K562 (cell line): ENCODE results near the gene RNF223. TPM values are rescaled to one million over a fixed set of nuclear protein-coding genes. Genes with fewer than 3 reads are reported as not detected.

Experiments used
- CCNT2 ChIP-seq: IDR thresholded peaks from 2 replicates; pipeline ENCODE4 v1.6.1; 2011; ENCODE audit warnings: borderline replicate concordance, low read depth, mild to moderate bottlenecking, moderate library complexity, mixed read lengths, low read length; ENCODE audit not compliant: insufficient read length; ENCODE audit errors: extremely low read depth
- E2F3 ChIP-seq: fragments of 250-450 bp; sonication (Bioruptor Pico); IDR thresholded peaks from 2 replicates; pipeline ENCODE4 v1.4.0; 2020; ENCODE audit warnings: mild to moderate bottlenecking
- ERF ChIP-seq: fragments of 450-650 bp; formaldehyde crosslinking; IDR thresholded peaks from 2 replicates; pipeline ENCODE4 v1.4.0; 2020; ENCODE audit warnings: mild to moderate bottlenecking, mixed read lengths
- FUS ChIP-seq: fragments of 200-400 bp; formaldehyde crosslinking; optimal IDR thresholded peaks from 2 replicates; pipeline ENCODE3; 2017; ENCODE audit warnings: low read depth, low read length
- HDAC8 ChIP-seq: fragments of 450-650 bp; IDR thresholded peaks from 2 replicates; pipeline ENCODE4 v1.6.1; 2016; ENCODE audit warnings: mild to moderate bottlenecking, missing genetic modification characterization, moderate library complexity, missing compliant biosample characterization
- HDGF ChIP-seq: fragments of 450-650 bp; IDR thresholded peaks from 2 replicates; pipeline ENCODE4 v1.6.1; 2016
- HNRNPLL ChIP-seq: fragments of 200-400 bp; formaldehyde crosslinking; IDR thresholded peaks from 2 replicates; pipeline ENCODE4 v1.6.1; 2017; ENCODE audit warnings: low read length, low read depth, mild to moderate bottlenecking; ENCODE audit not compliant: poor library complexity, severe bottlenecking
- KAT2B ChIP-seq: IDR thresholded peaks from one replicate; pipeline ENCODE4 v1.6.1; 2012; ENCODE audit warnings: low read depth, mild to moderate bottlenecking, control low read depth, inconsistent platforms, low read length, moderate library complexity
- MYC ChIP-seq, 2 experiments: fragments of 250-450 bp in 1 of 2; sonication (Bioruptor Pico) in 1 of 2; IDR thresholded peaks; 2 replicates each; pipeline versions ENCODE4 v1.5.1 to v1.6.1; 2012 to 2021; ENCODE audit warnings: low read depth in 2 of 2, borderline replicate concordance in 1 of 2, improper control_type of control experiment in 1 of 2, low read length in 1 of 2, mild to moderate bottlenecking in 1 of 2, moderate library complexity in 1 of 2
- NR3C1 ChIP-seq: sonication (generic); formaldehyde crosslinking; IDR thresholded peaks from 2 replicates; pipeline ENCODE4 v1.8.1; 2022; ENCODE audit warnings: missing genetic modification reagents
- PHF20 ChIP-seq: fragments of 450-650 bp; IDR thresholded peaks from 2 replicates; pipeline ENCODE4 v1.6.1; 2018; ENCODE audit not compliant: partially characterized antibody
- RBM14 ChIP-seq: fragments of 200-400 bp; formaldehyde crosslinking; IDR thresholded peaks from 2 replicates; pipeline ENCODE4 v1.6.1; 2018; ENCODE audit warnings: low read depth, mild to moderate bottlenecking, low read length, moderate library complexity, borderline replicate concordance; ENCODE audit not compliant: insufficient read depth
- RBM34 ChIP-seq: fragments of 200-400 bp; formaldehyde crosslinking; IDR thresholded peaks from 2 replicates; pipeline ENCODE4 v1.6.1; 2018; ENCODE audit warnings: low read length, borderline replicate concordance; ENCODE audit not compliant: insufficient read depth
- WHSC1 ChIP-seq: IDR thresholded peaks from one replicate; pipeline ENCODE4 v1.6.1; 2012; ENCODE audit warnings: low read length, control low read depth, inconsistent platforms
- ZNF140 ChIP-seq: fragments of 250-450 bp; sonication (Bioruptor Pico); IDR thresholded peaks from 2 replicates; pipeline ENCODE4 v1.8.0; 2021; ENCODE audit warnings: moderate library complexity, mild to moderate bottlenecking, inconsistent platforms
- ZNF174 ChIP-seq: fragments of 250-450 bp; sonication (Bioruptor Pico); IDR thresholded peaks from 2 replicates; pipeline ENCODE4 v1.4.0; 2020; ENCODE audit warnings: mild to moderate bottlenecking
- ZNF583 ChIP-seq: fragments of 250-450 bp; sonication (Bioruptor Pico); IDR thresholded peaks from 2 replicates; pipeline ENCODE4 v1.4.0; 2020
- ZSCAN32 ChIP-seq: fragments of 450-650 bp; formaldehyde crosslinking; IDR thresholded peaks from 2 replicates; pipeline ENCODE4 v1.4.0; 2020; ENCODE audit warnings: mild to moderate bottlenecking, moderate library complexity
- polyA plus RNA-seq, 8 experiments: library from polyadenylated mRNA; depleted of rRNA in 4 of 8; stranded (reverse) in 5 of 8; unstranded in 3 of 8; fragments of >200 nt; fragmentation: Nextera tagmentation in 2 of 8; fragmentation: Illumina TruSeq in 1 of 8; extraction: Ambion mirVana in 2 of 8; extraction: Trizol in 1 of 8; gene quantifications; 2 replicates each; pipeline versions ENCODE4 v1.2.1 to v1.2.3, GENCODE V29; 2011 to 2014; ENCODE audit warnings: inconsistent platforms in 1 of 8, missing spikeins in 1 of 8
- total RNA-seq, 7 experiments: library from RNA; depleted of rRNA in 6 of 7; stranded (reverse); fragments of >200 nt in 6 of 7; fragmentation: Illumina TruSeq in 2 of 7; extraction: Trizol in 2 of 7; gene quantifications; 2 replicates each; pipeline versions ENCODE4 v1.2.1 to v1.2.3, GENCODE V29; 2011 to 2021; ENCODE audit warnings: low replicate concordance in 1 of 7
- TF ChIP-seq, protein P1 (sequence below): fragments of 450-650 bp; IDR thresholded peaks from 2 replicates; pipeline ENCODE4 v1.6.1; 2016; ENCODE audit warnings: antibody characterized with exemption
- TF ChIP-seq, protein P2 (sequence below): fragments of 250-450 bp; sonication (Bioruptor Pico); IDR thresholded peaks from 2 replicates; pipeline ENCODE4 v1.6.1; 2021; ENCODE audit warnings: mild to moderate bottlenecking
- TF ChIP-seq, protein P3 (sequence below): IDR thresholded peaks from 2 replicates; pipeline ENCODE4 v1.6.1; 2014; ENCODE audit warnings: antibody characterized with exemption
- TF ChIP-seq, protein P4 (sequence below), 2 experiments: IDR thresholded peaks; 2 replicates each; pipeline ENCODE4 v1.6.1; 2012; ENCODE audit warnings: improper control_type of control experiment in 2 of 2, low read depth in 2 of 2, low read length in 2 of 2, borderline replicate concordance in 1 of 2

RNF223 gene
- total and polyA plus RNA-seq, 9 of the 15 experiments (the other 6 are each of a cell fraction or from before 2014, with no cell fraction given) = 0.04 to 0.32 TPM; not detected in 7

DNA sequence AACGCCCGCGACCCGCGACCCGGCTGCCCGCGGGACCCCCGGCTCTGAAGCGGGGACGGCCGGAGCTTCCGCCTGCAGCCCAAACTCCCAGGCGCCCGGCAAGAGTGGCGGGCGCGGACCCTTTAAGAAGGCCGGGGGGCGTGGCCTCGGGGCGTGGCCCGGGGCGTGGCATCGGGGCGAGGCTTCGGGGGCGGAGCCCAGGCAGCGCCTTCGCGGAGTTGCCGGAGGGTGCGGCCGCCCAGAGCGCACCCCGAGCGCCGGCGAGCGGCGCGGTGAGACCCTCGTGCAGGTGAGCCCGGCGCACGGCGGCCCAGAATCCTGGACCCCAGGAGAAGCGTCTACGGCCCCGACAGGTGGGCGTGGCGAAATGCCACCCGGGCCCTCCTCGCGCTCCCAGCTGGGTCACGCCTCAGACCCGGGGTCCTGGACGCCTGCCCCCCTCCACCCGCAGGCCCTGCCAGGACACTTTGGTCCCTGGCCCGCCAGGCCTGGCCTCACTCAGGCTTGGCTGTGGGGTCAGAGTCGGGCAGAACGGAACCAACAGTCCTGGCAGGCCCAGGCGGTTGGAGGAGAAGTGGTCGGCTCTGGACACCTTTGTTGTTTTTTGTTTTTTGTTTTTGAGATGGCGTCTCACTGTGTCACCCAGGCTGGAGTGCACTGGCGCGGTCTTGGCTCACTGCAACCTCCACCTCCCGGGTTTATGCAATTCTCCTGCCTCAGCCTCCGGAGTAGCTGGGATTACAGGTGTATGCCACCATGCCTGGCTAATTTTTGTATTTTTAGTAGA, 14.4 kb downstream of the RNF223 start (continued):
- TF ChIP-seq, protein P1, sequence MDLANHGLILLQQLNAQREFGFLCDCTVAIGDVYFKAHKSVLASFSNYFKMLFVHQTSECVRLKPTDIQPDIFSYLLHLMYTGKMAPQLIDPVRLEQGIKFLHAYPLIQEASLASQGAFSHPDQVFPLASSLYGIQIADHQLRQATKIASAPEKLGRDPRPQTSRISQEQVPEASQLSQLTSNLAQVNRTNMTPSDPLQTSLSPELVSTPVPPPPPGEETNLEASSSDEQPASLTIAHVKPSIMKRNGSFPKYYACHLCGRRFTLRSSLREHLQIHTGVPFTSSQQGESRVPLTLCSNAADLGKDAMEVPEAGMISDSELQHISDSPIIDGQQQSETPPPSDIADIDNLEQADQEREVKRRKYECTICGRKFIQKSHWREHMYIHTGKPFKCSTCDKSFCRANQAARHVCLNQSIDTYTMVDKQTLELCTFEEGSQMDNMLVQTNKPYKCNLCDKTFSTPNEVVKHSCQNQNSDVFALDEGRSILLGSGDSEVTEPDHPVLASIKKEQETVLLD = 0 out of 2 replicates have a peak, but pooled peaks have one; percentile 27
- TF ChIP-seq WHSC1 (no peak), MYC (IDR thresholded peaks at IDR 0.05; ENCODE audit: low read depth, low read length) (peak; percentile 25; the same call in 1 of the 2 replicates), MYC (CRISPR knock-in tag; IDR thresholded peaks at IDR 0.05; ENCODE audit: borderline replicate concordance, low read depth) (no peak; the same call in 1 of the 2 replicates), ZNF174 (CRISPR knock-in tag) (no peak), ERF (CRISPR knock-in tag) (0 out of 2 replicates have a peak, but pooled peaks have one; percentile 14), NR3C1 (CRISPR knock-in tag) (peak; percentile 51; the same call in 1 of the 2 replicates), E2F3 (CRISPR knock-in tag) (peak; percentile 16; the same call in 1 of the 2 replicates), HDAC8 (tag) (peak; percentile 75; the same call in 1 of the 2 replicates), CCNT2 (peak; percentile 79), RBM34 (no peak), HNRNPLL (peak; percentile 95), RBM14 (no peak), FUS (peak; percentile 26), KAT2B (no peak), PHF20 (peak; percentile 31), ZSCAN32 (no peak), ZNF583 (0 out of 2 replicates have a peak, but pooled peaks have one; percentile 54), HDGF (peak; percentile 84), ZNF140 (CRISPR knock-in tag) (no peak)
- TF ChIP-seq, protein P2, sequence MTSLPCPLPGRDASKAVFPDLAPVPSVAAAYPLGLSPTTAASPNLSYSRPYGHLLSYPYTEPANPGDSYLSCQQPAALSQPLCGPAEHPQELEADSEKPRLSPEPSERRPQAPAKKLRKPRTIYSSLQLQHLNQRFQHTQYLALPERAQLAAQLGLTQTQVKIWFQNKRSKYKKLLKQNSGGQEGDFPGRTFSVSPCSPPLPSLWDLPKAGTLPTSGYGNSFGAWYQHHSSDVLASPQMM (CRISPR knock-in tag) = no peak
- TF ChIP-seq, protein P3, sequence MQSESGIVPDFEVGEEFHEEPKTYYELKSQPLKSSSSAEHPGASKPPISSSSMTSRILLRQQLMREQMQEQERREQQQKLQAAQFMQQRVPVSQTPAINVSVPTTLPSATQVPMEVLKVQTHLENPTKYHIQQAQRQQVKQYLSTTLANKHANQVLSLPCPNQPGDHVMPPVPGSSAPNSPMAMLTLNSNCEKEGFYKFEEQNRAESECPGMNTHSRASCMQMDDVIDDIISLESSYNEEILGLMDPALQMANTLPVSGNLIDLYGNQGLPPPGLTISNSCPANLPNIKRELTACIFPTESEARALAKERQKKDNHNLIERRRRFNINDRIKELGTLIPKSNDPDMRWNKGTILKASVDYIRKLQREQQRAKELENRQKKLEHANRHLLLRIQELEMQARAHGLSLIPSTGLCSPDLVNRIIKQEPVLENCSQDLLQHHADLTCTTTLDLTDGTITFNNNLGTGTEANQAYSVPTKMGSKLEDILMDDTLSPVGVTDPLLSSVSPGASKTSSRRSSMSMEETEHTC = no peak
- TF ChIP-seq, protein P4, sequence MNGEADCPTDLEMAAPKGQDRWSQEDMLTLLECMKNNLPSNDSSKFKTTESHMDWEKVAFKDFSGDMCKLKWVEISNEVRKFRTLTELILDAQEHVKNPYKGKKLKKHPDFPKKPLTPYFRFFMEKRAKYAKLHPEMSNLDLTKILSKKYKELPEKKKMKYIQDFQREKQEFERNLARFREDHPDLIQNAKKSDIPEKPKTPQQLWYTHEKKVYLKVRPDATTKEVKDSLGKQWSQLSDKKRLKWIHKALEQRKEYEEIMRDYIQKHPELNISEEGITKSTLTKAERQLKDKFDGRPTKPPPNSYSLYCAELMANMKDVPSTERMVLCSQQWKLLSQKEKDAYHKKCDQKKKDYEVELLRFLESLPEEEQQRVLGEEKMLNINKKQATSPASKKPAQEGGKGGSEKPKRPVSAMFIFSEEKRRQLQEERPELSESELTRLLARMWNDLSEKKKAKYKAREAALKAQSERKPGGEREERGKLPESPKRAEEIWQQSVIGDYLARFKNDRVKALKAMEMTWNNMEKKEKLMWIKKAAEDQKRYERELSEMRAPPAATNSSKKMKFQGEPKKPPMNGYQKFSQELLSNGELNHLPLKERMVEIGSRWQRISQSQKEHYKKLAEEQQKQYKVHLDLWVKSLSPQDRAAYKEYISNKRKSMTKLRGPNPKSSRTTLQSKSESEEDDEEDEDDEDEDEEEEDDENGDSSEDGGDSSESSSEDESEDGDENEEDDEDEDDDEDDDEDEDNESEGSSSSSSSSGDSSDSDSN (IDR thresholded peaks at IDR 0.05; ENCODE audit: borderline replicate concordance in 1 of 2, low read depth in 2 of 2, low read length in 2 of 2) = 0 out of 4 replicates have a peak, but pooled peaks of 1 of the 2 experiments have one; percentile 24
